DOHH2 (cell line): ENCODE data around the gene RETREG1.
"Not testable (repeated sequence)": the region's sequence is repeated elsewhere in the genome, so short reads cannot be mapped to it uniquely, and the experiment has no call there.

Experiments
- H3F3A ChIP-seq: fragments of 200-600 bp; sonication (generic), shearing (Covaris generic); 2 replicates; pipeline ENCODE4 v1.6.0; 2016; ENCODE audit warnings: antibody characterized with exemption, mild to moderate bottlenecking; ENCODE audit not compliant: control insufficient read depth, insufficient read depth
- H3K27ac ChIP-seq: fragments of 200-600 bp; sonication (generic); 2 replicates; pipeline ENCODE4 v1.5.1; 2014; ENCODE audit warnings: low read depth, mild to moderate bottlenecking, low read length, moderate library complexity
- H3K27me3 ChIP-seq: fragments of 200-600 bp; sonication (generic); 2 replicates; pipeline ENCODE4 v1.6.1; 2014; ENCODE audit warnings: mild to moderate bottlenecking, low read length, mixed read lengths; ENCODE audit not compliant: control insufficient read depth
- H3K36me3 ChIP-seq: fragments of 200-600 bp; sonication (generic); 2 replicates; pipeline ENCODE4 v1.6.1; 2014; ENCODE audit warnings: mild to moderate bottlenecking, low read length, moderate library complexity, mixed read lengths; ENCODE audit not compliant: control insufficient read depth
- H3K4me1 ChIP-seq: fragments of 200-600 bp; sonication (generic); 2 replicates; pipeline ENCODE4 v1.6.1; 2014; ENCODE audit warnings: mild to moderate bottlenecking, low read length, mixed read lengths; ENCODE audit not compliant: control insufficient read depth
- H3K4me2 ChIP-seq: fragments of 200-600 bp; sonication (generic); 2 replicates; pipeline ENCODE4 v1.6.0; 2014; ENCODE audit warnings: mild to moderate bottlenecking, low read length, moderate library complexity
- H3K4me3 ChIP-seq: fragments of 200-600 bp; sonication (generic); 2 replicates; pipeline ENCODE4 v1.5.1; 2014; ENCODE audit warnings: mild to moderate bottlenecking, low read length, mixed read lengths
- H3K79me2 ChIP-seq: fragments of 200-600 bp; sonication (generic); 2 replicates; pipeline ENCODE4 v1.6.1; 2014; ENCODE audit warnings: mild to moderate bottlenecking, low read length, mixed read lengths; ENCODE audit not compliant: control insufficient read depth
- H3K9me2 ChIP-seq: fragments of 200-600 bp; sonication (generic); replicated peaks from 2 replicates; pipeline ENCODE4 v1.6.1; 2014; ENCODE audit warnings: mild to moderate bottlenecking, low read length, mixed read lengths; ENCODE audit not compliant: control insufficient read depth
- H3K9me3 ChIP-seq: fragments of 200-600 bp; sonication (generic); 2 replicates; pipeline ENCODE4 v1.6.1; 2014; ENCODE audit warnings: antibody characterized with exemption, low read length, mixed read lengths; ENCODE audit not compliant: control insufficient read depth, insufficient read depth
- H4K20me1 ChIP-seq: fragments of 200-600 bp; sonication (generic); 2 replicates; pipeline ENCODE4 v1.6.0; 2014; ENCODE audit warnings: low read depth, mild to moderate bottlenecking, antibody characterized with exemption, low read length, moderate library complexity; ENCODE audit not compliant: control insufficient read depth, insufficient read depth
- EZH2phosphoT487 ChIP-seq: fragments of 200-600 bp; sonication (generic); IDR thresholded peaks from 2 replicates; pipeline ENCODE4 v1.6.1; 2017; ENCODE audit warnings: borderline replicate concordance, mild to moderate bottlenecking, antibody characterized with exemption, low read length, moderate library complexity, mixed read lengths
- TF ChIP-seq, protein P1 (sequence below): fragments of 200-600 bp; sonication (generic); IDR thresholded peaks from one replicate; pipeline ENCODE4 v1.5.1; 2014; ENCODE audit warnings: antibody characterized with exemption, mild to moderate bottlenecking, low read depth, low read length; ENCODE audit not compliant: poor library complexity, severe bottlenecking

Gene RETREG1

DNA sequence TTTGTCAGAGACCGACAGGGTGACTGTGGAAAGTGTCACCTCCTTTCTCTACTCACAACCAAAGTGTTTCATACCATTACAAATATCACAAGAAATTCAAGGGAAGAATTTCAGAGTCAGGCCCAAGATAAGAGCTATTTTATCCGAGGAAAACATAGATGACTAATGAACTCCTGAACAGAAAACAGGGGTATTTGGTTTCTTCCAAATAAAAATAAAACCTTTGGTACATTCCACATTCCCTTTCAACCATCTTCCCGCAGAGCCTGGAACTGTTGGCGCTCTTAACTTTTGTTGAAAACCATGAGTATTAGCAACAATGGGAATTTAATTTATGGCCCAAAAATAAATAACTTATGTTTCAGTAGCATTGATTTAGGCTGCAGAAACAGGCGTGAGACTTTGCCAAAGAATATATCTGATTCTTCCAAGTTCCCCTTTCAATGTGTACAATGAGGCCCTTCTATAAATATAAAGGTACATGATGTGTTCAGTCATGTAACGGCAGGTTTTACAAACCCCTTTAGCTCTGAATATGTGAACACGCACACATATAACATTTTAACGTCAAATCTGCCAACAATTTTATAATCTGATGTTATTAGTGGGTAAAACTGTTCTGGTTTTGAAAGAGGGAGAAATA is 69.5 kb downstream of the RETREG1 start:
- TF ChIP-seq EZH2phosphoT487 = no peak
- TF ChIP-seq, protein P1, sequence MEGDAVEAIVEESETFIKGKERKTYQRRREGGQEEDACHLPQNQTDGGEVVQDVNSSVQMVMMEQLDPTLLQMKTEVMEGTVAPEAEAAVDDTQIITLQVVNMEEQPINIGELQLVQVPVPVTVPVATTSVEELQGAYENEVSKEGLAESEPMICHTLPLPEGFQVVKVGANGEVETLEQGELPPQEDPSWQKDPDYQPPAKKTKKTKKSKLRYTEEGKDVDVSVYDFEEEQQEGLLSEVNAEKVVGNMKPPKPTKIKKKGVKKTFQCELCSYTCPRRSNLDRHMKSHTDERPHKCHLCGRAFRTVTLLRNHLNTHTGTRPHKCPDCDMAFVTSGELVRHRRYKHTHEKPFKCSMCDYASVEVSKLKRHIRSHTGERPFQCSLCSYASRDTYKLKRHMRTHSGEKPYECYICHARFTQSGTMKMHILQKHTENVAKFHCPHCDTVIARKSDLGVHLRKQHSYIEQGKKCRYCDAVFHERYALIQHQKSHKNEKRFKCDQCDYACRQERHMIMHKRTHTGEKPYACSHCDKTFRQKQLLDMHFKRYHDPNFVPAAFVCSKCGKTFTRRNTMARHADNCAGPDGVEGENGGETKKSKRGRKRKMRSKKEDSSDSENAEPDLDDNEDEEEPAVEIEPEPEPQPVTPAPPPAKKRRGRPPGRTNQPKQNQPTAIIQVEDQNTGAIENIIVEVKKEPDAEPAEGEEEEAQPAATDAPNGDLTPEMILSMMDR = no peak
- no peak overlapping the region for H3K4me2 ChIP-seq
- H3K9me2 ChIP-seq = no peaks in the 10 kb centered on the region
- H3K27ac ChIP-seq = no peak overlapping the region
- H3F3A ChIP-seq = no peaks in the 10 kb centered on the region
- no peaks in the 10 kb centered on the region for H3K9me3 ChIP-seq
- H3K4me1 ChIP-seq = peaks cover 18% of the 10 kb centered on the region
- H3K4me3 ChIP-seq = no peak overlapping the region
- no peaks in the 10 kb centered on the region for H3K27me3 ChIP-seq
- H3K79me2 ChIP-seq = no peaks in the 10 kb centered on the region
- H4K20me1 ChIP-seq = no peaks in the 10 kb centered on the region
- H3K36me3 ChIP-seq = no peaks in the 10 kb centered on the region

DNA sequence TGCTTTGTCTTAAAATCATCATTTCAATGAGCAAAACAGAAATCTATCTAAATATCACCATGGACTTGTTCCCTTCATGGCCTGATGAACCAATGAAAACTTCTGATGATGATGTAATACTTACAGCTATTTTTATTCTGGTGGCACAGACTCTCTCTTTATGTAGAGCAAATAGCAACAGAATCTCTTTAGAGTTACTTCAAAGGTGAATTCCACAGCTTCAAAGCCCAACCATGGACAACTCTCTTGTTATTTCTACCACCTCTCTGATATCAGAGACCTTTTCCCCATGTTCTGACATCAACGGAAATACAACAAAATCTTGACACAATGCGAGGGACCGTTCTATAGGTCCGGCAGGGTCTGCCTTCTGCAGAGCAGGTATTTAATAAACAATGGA is 70.1 kb downstream of the RETREG1 start:
- H3K79me2 ChIP-seq = no peaks in the 10 kb centered on the region
- no peaks in the 10 kb centered on the region for H3F3A ChIP-seq
- no peak overlapping the region for H3K27ac ChIP-seq
- no peak for TF ChIP-seq EZH2phosphoT487
- TF ChIP-seq, protein P1 = no peak
- H3K4me2 ChIP-seq = no peak overlapping the region
- H3K36me3 ChIP-seq = no peaks in the 10 kb centered on the region
- H3K27me3 ChIP-seq = no peaks in the 10 kb centered on the region
- peaks cover 12% of the 10 kb centered on the region for H3K4me1 ChIP-seq
- no peak overlapping the region for H3K4me3 ChIP-seq
- H3K9me3 ChIP-seq = no peaks in the 10 kb centered on the region
- no peaks in the 10 kb centered on the region for H3K9me2 ChIP-seq
- no peaks in the 10 kb centered on the region for H4K20me1 ChIP-seq

DNA sequence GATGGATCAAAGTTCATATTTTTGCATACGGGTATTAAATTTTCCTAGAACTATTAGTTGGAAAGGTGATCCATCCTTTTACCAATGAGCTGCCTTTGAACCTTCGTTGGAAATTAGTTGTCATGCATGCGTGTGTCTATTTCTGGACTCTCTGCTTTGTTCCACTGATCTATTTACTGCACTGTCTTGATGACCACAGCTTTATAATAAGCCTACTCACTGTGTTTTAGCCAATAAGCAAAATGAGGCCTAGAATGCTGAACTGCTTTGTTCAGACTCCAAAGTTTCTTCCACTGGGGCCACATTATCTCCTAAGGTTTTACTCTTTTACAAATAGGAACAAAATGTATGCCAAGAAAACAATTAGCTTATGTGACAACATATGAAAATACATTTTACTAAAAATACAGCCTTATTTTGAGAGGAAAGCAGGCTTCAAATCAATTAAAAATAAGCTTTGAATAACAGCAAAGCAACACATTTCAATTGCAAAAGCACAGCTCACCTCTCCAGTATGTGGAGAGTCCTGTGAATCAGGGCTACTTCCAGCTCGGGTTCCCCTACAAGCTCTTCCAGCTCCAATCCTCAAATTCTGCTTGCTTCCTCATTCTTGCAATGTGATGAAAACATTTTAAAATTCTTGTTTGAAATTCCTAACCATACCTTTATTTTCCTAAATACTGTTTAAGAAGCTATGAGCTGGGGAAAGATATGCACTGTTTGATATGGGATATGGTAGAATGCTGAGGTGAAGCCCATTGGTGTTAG is 72.0 kb downstream of the RETREG1 start:
- no peak overlapping the region for H3K27ac ChIP-seq

GRCh38 chr5:16543206-16543605 is 73.6 kb downstream of the RETREG1 start:
- not testable (repeated sequence) for H3K27ac ChIP-seq, H3K4me2 ChIP-seq, H3K9me2 ChIP-seq, H3K9me3 ChIP-seq, H3K79me2 ChIP-seq, H3K27me3 ChIP-seq, H3K4me1 ChIP-seq, H3F3A ChIP-seq, H3K36me3 ChIP-seq, H3K4me3 ChIP-seq, H4K20me1 ChIP-seq

More for the DNA sequence above, 72.0 kb downstream of the RETREG1 start:
- H3K27me3 ChIP-seq = 0 out of 2 replicates have a peak, but pooled peaks cover 3% of the 10 kb centered on the region
- peaks cover 3% of the 10 kb centered on the region for H3K4me1 ChIP-seq
- H3K4me2 ChIP-seq = no peak overlapping the region
- no peaks in the 10 kb centered on the region for H4K20me1 ChIP-seq
- H3K4me3 ChIP-seq = no peak overlapping the region
- no peaks in the 10 kb centered on the region for H3K36me3 ChIP-seq
- H3K79me2 ChIP-seq = no peaks in the 10 kb centered on the region
- TF ChIP-seq EZH2phosphoT487 = no peak
- TF ChIP-seq, protein P1 = no peak
- H3F3A ChIP-seq = no peaks in the 10 kb centered on the region
- H3K9me2 ChIP-seq = no peaks in the 10 kb centered on the region
- no peaks in the 10 kb centered on the region for H3K9me3 ChIP-seq
